CD4-positive, alpha-beta T cell treated with Interleukin-21 for 1 hour (primary cell): ENCODE results near the gene CD47.

ENCODE experiments used
- DNase-seq: peaks from one replicate; pipeline ENCODE4 v3.0.0-alpha.2; 2020

Gene CD47

DNA sequence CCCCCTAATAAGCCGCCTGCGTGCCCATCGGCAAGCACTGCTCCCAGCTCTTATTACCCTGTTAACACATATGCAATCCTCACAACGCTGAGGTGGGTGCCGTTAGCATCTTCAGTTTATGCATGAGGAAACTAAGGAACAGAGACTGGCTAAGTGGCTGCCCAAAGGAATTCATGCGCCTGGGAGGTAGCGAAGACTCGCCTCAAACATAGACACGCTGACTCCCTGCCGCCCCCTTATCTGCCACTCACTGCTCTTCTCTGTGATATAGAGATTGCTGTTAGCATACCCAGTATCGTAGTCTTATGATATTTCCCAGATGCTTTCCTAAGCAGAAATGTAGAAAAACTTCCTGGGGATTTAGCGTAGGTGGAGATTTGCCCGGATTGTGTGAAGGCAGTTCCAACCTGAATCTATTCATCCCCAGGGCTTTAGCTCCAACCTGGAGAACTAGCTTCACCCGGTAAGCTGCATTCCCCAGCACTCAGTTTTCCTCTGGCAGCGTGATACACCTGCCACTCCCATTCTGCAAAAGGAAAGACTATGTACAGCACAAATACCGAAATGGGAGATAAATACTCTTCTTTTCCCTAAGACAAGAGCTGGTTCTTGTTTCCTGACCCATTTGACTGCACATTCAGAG lies 23.7 kb upstream of the CD47 start:
- DNase-seq = no peak

- DNase-seq = no peak
Measured at GRCh38 chr3:108113975-108114374, 23.1 kb upstream of the CD47 start.

GRCh38 chr3:108110934-108111333 lies 20.1 kb upstream of the CD47 start:
- DNase-seq = no peak

GRCh38 chr3:108108416-108108815 lies 17.6 kb upstream of the CD47 start:
- DNase-seq = no peak

DNA sequence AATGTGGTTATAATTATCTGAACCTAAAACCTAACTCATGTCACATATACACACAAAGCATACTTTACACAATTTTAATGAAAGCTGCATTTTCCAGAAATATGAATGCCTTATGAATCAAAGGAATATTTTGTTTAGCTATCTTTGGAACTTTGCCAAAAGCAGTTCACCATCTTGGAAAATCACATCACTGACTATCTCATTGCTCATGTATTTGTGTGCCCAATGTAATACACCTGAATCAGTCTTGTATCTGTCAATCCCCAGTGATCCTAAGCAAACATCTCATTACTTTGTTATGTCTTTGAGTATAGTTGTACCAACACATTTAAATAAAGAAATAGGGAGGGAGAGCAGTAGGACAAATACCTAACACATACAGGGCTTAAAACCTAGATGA lies 15.6 kb upstream of the CD47 start:
- no peak for DNase-seq

DNA sequence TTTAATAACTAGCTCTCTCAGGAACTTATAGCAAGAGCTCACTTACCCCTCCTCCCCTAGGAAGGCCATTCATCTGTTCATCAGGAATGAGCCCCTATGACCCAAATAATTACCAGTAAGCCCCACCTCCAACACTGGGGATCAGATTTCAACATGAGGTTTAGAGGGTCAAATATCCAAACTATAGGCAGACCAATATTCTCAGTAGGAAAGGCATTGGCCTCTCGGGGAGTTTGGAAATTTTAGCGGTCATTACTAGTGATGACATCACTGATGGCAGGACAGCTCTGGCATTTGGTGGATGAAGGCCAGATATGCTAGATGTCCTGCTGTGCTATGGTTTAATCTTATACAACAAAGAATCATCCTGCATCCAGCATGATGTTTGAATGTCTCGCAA lies 15.2 kb upstream of the CD47 start:
- no peak for DNase-seq

GRCh38 chr3:108103886-108104797 lies 13.3 kb upstream of the CD47 start:
- DNase-seq = no peak

GRCh38 chr3:108103040-108103751 lies 12.4 kb upstream of the CD47 start:
- no peak for DNase-seq

DNA sequence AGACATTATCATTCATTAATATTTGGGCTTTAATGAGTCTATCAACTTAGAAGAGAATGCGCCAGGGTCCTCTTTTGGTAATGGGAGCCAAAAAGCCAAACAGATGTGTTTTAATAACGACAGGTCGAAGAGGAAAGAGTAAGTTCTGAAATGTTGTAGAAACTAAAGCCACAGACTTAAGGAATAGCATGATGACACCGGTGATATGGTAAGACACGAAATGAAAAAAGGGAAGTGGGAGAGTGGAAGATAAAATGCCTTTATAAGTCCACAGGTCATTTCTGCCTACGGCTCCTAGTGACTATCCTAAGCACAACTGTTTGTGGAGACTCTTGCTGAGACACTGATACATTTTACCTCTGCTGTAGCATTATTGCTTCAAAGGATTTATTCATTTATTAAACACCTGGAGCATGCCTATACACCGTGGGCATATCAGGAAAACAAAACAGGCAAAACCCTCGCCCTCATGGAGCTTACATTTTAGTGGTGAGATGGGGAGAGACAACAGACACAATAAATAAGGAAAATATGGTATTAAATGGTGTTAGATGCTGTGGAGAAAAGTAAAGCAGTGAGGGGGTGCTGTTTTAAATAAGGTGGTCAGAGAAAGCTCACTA lies 11.7 kb upstream of the CD47 start:
- DNase-seq = no peak

GRCh38 chr3:108100906-108101660 lies 10.3 kb upstream of the CD47 start:
- DNase-seq = peak; percentile 57

DNA sequence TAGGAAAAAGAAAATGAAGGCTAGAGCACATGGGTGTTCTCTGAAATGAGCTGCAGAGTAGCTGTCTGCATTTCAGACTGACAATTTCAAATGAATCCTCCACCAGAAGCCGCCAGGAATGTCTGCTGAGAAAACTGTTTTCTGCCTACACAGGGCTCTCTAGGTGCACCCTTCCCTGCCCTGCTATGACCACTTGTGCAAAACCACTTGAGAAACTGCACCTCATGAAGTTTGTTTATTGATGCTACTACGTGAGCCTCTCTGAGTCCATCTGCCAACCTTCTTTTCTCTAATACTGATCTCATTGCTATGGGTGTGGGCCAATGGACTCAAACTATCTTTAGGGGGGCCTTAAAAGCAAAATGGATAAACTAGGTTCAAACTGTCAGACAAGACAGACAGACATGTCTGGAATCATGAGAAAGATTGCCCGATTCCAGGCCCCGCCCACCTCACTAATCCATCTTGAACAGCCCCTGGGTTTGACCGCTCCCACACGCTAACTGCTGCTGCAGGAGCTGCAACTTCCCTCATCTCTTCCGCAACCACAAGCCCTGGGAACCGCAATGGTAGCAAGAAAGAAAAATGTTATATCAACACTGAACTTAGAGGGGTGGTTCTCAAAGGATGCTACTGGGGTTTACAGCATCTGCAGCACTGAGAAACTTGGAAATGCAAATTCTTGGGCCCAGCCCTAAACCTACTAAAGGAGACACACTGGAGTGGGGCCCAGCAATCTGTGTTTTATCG lies 9.0 kb upstream of the CD47 start:
- DNase-seq = peak; percentile 50

DNA sequence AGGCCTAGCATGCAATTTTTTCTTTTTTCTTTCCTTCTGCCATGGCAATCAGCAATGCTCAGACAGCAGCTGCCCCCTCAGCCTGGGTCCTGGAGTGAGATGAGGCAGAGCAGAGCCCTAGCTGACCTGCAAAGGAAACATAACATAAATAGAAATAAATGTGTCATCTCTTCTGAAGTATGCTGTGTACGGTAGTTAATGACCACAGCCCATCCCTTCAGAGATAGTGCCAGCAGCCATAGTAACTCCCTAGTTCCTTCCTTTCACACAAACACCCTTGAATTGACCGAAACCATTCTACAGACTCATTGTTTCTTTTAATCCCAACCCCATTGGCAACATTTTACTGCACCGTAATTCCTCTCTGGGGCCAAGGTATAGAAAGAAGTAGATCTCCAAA lies 8.4 kb upstream of the CD47 start:
- no peak for DNase-seq

GRCh38 chr3:108098003-108098370 lies 7.2 kb upstream of the CD47 start:
- no peak for DNase-seq

- DNase-seq = no peak
Measured at GRCh38 chr3:108097322-108098002, 6.6 kb upstream of the CD47 start.

GRCh38 chr3:108096532-108097321 lies 5.9 kb upstream of the CD47 start:
- DNase-seq = no peak

GRCh38 chr3:108093616-108094015 lies 2.8 kb upstream of the CD47 start:
- DNase-seq = peak; percentile 34

DNA sequence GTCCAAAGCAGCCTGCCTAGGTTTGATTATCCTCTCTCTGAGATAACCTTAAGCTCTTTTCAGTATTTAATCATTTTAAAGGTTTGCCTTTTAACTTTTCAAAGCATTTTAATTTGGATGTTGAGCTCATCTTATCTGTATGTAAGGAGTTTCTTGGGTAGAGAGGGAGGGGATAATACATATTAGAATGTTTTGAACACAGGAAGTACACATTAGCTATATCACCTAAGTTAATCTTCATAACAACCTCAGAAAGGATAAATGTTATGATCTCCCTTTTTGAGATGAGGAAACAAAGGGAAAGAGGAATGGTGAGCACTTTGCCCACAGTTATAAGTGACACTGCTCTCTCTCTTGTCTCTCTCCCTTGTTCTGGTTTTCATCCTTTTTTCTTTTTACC lies 2.2 kb upstream of the CD47 start:
- DNase-seq = peak; percentile 23

- DNase-seq = no peak
Measured at GRCh38 chr3:108092501-108092900, 1.7 kb upstream of the CD47 start.

GRCh38 chr3:108091498-108092250 lies 843 bp upstream of the CD47 start:
- peak; percentile 52 for DNase-seq
